ENCODE results near the gene NOD2. TPM values are rescaled to one million over a fixed set of nuclear protein-coding genes. Genes with fewer than 3 reads are reported as not detected.

The NOD2 gene
- total RNA-seq, 1 donor from 2014 or later: 0.16 TPM

Small RNA genes lying within 50 kb of the gene (small RNA-seq; reads per million reads assigned to genes)
- not detected for gene MIR3181

Other genes starting within 250 kb of the NOD2 start
- gene NKD1, start 145.2 kb upstream of the NOD2 start, total RNA-seq: 2.2 TPM
- 0.16 TPM for gene SNX20, start 12.3 kb upstream of the NOD2 start, total RNA-seq
- 51.2 TPM for gene CYLD, start 48.5 kb downstream of the NOD2 start, total RNA-seq